ENCODE results near the gene UBL4A. TPM values are rescaled to one million over a fixed set of nuclear protein-coding genes. Genes with fewer than 3 reads are reported as not detected.

Gene UBL4A
- polyA plus RNA-seq, 1 experiment: 33.3 TPM

- CTCF ChIA-PET: interaction anchor here (2.8 kb wide), 1 partner anchor 10 kb away, joined by 18 read pairs; no protein-coding TSS in a partner anchor
Observed at GRCh38 chrX:154517101-154517781, 30.8 kb upstream of the UBL4A start.

GRCh38 chrX:154516656-154517100 is 30.3 kb upstream of the UBL4A start:
- CTCF ChIA-PET: interaction anchor here (0.6 to 2.8 kb wide), 2 partner anchors 11 to 369 kb away, joined by 3 to 18 read pairs; no protein-coding TSS in a partner anchor
- no peaks in the 10 kb centered on the region for H3K36me3 ChIP-seq (ENCODE audit: control insufficient read depth, insufficient read depth, low read length)
- TF ChIP-seq, protein P1, sequence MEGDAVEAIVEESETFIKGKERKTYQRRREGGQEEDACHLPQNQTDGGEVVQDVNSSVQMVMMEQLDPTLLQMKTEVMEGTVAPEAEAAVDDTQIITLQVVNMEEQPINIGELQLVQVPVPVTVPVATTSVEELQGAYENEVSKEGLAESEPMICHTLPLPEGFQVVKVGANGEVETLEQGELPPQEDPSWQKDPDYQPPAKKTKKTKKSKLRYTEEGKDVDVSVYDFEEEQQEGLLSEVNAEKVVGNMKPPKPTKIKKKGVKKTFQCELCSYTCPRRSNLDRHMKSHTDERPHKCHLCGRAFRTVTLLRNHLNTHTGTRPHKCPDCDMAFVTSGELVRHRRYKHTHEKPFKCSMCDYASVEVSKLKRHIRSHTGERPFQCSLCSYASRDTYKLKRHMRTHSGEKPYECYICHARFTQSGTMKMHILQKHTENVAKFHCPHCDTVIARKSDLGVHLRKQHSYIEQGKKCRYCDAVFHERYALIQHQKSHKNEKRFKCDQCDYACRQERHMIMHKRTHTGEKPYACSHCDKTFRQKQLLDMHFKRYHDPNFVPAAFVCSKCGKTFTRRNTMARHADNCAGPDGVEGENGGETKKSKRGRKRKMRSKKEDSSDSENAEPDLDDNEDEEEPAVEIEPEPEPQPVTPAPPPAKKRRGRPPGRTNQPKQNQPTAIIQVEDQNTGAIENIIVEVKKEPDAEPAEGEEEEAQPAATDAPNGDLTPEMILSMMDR (IDR thresholded peaks at IDR 0.05; ENCODE audit: insufficient read depth, low read depth, low read length): no peak
- H3K4me3 ChIP-seq (ENCODE audit: low read depth, low read length): peak overlapping the region; percentile 38
- DNase-seq (ENCODE audit: low read depth): no peak
- no peaks in the 10 kb centered on the region for H3K27me3 ChIP-seq (ENCODE audit: control insufficient read depth, insufficient read depth, low read length)
- POLR2A ChIA-PET: no interaction called here

More at GRCh38 chrX:154517101-154517781, 30.8 kb upstream of the UBL4A start:
- no peak for DNase-seq (ENCODE audit: low read depth)
- no peaks in the 10 kb centered on the region for H3K36me3 ChIP-seq (ENCODE audit: control insufficient read depth, insufficient read depth, low read length)
- POLR2A ChIA-PET: no interaction called here
- TF ChIP-seq, protein P1 (IDR thresholded peaks at IDR 0.05; ENCODE audit: insufficient read depth, low read depth, low read length): no peak
- H3K27me3 ChIP-seq (ENCODE audit: control insufficient read depth, insufficient read depth, low read length): no peaks in the 10 kb centered on the region
- peak overlapping the region; percentile 5; the same call in 1 of the 2 replicates for H3K4me3 ChIP-seq (ENCODE audit: low read depth, low read length)

GRCh38 chrX:154515966-154516655 is 29.7 kb upstream of the UBL4A start, which contains the start of gene FAM3A:
Gene FAM3A, minus strand, starts transcription at chrX:154516232. Its CDS starts 460 bp downstream, at chrX:154515772.
- ChIA-PET CTCF (interaction anchor here (0.6 to 2.8 kb wide), 2 partner anchors 11 to 368 kb away, joined by 3 to 18 read pairs; no protein-coding TSS in a partner anchor), POLR2A (no interaction called here)
- TF ChIP-seq, protein P1 (IDR thresholded peaks at IDR 0.05; ENCODE audit: insufficient read depth, low read depth, low read length): no peak
- peak; percentile 35 for DNase-seq (ENCODE audit: low read depth)
- Histone ChIP-seq H3K4me3 (ENCODE audit: low read depth, low read length) (peak within 1 kb of the TSS; percentile 68), H3K36me3 (ENCODE audit: control insufficient read depth, insufficient read depth, low read length) (no peaks in the 10 kb centered on the region), H3K27me3 (ENCODE audit: control insufficient read depth, insufficient read depth, low read length) (no peaks in the 10 kb centered on the region)

GRCh38 chrX:154515090-154515965 is 28.9 kb upstream of the UBL4A start:
- no peak for DNase-seq (ENCODE audit: low read depth)
- Histone ChIP-seq H3K27me3 (ENCODE audit: control insufficient read depth, insufficient read depth, low read length) (no peaks in the 10 kb centered on the region), H3K36me3 (ENCODE audit: control insufficient read depth, insufficient read depth, low read length) (no peaks in the 10 kb centered on the region), H3K4me3 (ENCODE audit: low read depth, low read length) (peak overlapping the region; percentile 68)
- ChIA-PET CTCF (no interaction called here), POLR2A (no interaction called here)
- TF ChIP-seq, protein P1 (IDR thresholded peaks at IDR 0.05; ENCODE audit: insufficient read depth, low read depth, low read length): no peak

All from BJ (cell line).